Frontal cortex (tissue), 4 donors: ENCODE results near the gene OR4F15. TPM values are rescaled to one million over a fixed set of nuclear protein-coding genes. Genes with fewer than 3 reads are reported as not detected.
"Not testable (repeated sequence)": the region's sequence is repeated elsewhere in the genome, so short reads cannot be mapped to it uniquely, and the experiment has no call there.

ENCODE experiments used
- DNase-seq, 2 donors: peaks; one replicate each; pipeline ENCODE4 v3.0.0; 2012; ENCODE audit warnings: low spot score in 2 of 2
- FAIRE-seq: peaks from 2 replicates; lab custom pipeline; 2012; peaks lifted over from hg19 to GRCh38; lab: Jason Lieb, UNC
- total RNA-seq: library from RNA; depleted of rRNA; stranded (reverse); fragments of >200 nt; gene quantifications from one replicate; pipeline ENCODE4 v1.2.3, GENCODE V29; 2014
- donor health status: control.
- donor health status: control.
- donor health status: control.

Gene OR4F15
- under 0.01 TPM for total RNA-seq

- FAIRE-seq, result no peak
- DNase-seq, result no peak
Measured at GRCh38 chr15:101811902-101812301, at the start of gene OR4F15. Gene OR4F15, plus strand, starts transcription at chr15:101812202. Its CDS starts 5,985 bp downstream, at chr15:101818187.

GRCh38 chr15:101764669-101765339, 47.2 kb upstream of the OR4F15 start:
- not testable (repeated sequence) for DNase-seq, FAIRE-seq

GRCh38 chr15:101765340-101765671, 46.7 kb upstream of the OR4F15 start:
- not testable (repeated sequence) for FAIRE-seq, DNase-seq

- DNase-seq (no peak), FAIRE-seq (no peak)
Measured at GRCh38 chr15:101765772-101766456, 46.1 kb upstream of the OR4F15 start.

- DNase-seq, FAIRE-seq: not testable (repeated sequence)
Measured at GRCh38 chr15:101767083-101767640, 44.8 kb upstream of the OR4F15 start.

- FAIRE-seq, result no peak
Measured at GRCh38 chr15:101772921-101773320, 39.1 kb upstream of the OR4F15 start.

GRCh38 chr15:101773496-101774100, 38.4 kb upstream of the OR4F15 start:
- no peak for FAIRE-seq
- no peak for DNase-seq

More at GRCh38 chr15:101772921-101773320, 39.1 kb upstream of the OR4F15 start:
- DNase-seq, result no peak

- FAIRE-seq, result no peak
- DNase-seq, result no peak
Measured at GRCh38 chr15:101775136-101775535, 36.9 kb upstream of the OR4F15 start.

GRCh38 chr15:101778576-101778975, 33.4 kb upstream of the OR4F15 start:
- not testable (repeated sequence) for FAIRE-seq, DNase-seq

GRCh38 chr15:101780225-101780624, 31.8 kb upstream of the OR4F15 start:
- DNase-seq, result not testable (repeated sequence)

GRCh38 chr15:101781928-101782327, 30.1 kb upstream of the OR4F15 start:
- DNase-seq (no peak), FAIRE-seq (no peak)

More at GRCh38 chr15:101780225-101780624, 31.8 kb upstream of the OR4F15 start:
- not testable (repeated sequence) for FAIRE-seq

GRCh38 chr15:101784644-101785043, 27.4 kb upstream of the OR4F15 start:
- DNase-seq, result no peak
- FAIRE-seq, result no peak

GRCh38 chr15:101786422-101786821, 25.6 kb upstream of the OR4F15 start:
- not testable (repeated sequence) for FAIRE-seq, DNase-seq

GRCh38 chr15:101788001-101788400, 24.0 kb upstream of the OR4F15 start:
- not testable (repeated sequence) for DNase-seq, FAIRE-seq

GRCh38 chr15:101788503-101789269, 23.3 kb upstream of the OR4F15 start:
- DNase-seq, FAIRE-seq: not testable (repeated sequence)

- not testable (repeated sequence) for DNase-seq, FAIRE-seq
Measured at GRCh38 chr15:101790748-101791147, 21.3 kb upstream of the OR4F15 start.

- not testable (repeated sequence) for DNase-seq, FAIRE-seq
Measured at GRCh38 chr15:101793981-101794380, 18.0 kb upstream of the OR4F15 start.

GRCh38 chr15:101795455-101795854, 16.5 kb upstream of the OR4F15 start:
- DNase-seq (no peak), FAIRE-seq (no peak)

GRCh38 chr15:101799665-101800064, 12.3 kb upstream of the OR4F15 start:
- DNase-seq (no peak), FAIRE-seq (no peak)

- DNase-seq (no peak), FAIRE-seq (no peak)
Measured at GRCh38 chr15:101801048-101801447, 11.0 kb upstream of the OR4F15 start.
